Putamen (tissue), 1 donor: ENCODE results near the gene HNMT.
"Not testable (repeated sequence)": the region's sequence is repeated elsewhere in the genome, so short reads cannot be mapped to it uniquely, and the experiment has no call there.

Experiments
- DNase-seq: peaks from one replicate; pipeline ENCODE4 v3.0.0-alpha.2; 2016; ENCODE audit warnings: low spot score

HNMT gene

GRCh38 chr2:138043588-138043987, 79.3 kb downstream of the HNMT start:
- DNase-seq: not testable (repeated sequence)

- DNase-seq: no peak
These were observed 94.2 kb downstream of the HNMT start for GRCh38 chr2:138058427-138058826.

GRCh38 chr2:138059487-138060300, 95.4 kb downstream of the HNMT start:
- no peak for DNase-seq

GRCh38 chr2:138060301-138060635, 96.0 kb downstream of the HNMT start:
- no peak for DNase-seq

- DNase-seq: no peak
These were observed 97.7 kb downstream of the HNMT start for GRCh38 chr2:138061961-138062360.

- no peak for DNase-seq
These were observed 98.9 kb downstream of the HNMT start for GRCh38 chr2:138063181-138063580.
